ENCODE measurements around the gene FCHSD2.

- TF ChIP-seq CTCF (IDR thresholded peaks at IDR 0.05) (no peak), EP300 (IDR thresholded peaks at IDR 0.05) (no peak)
These were observed 190.9 kb downstream of the FCHSD2 start for GRCh38 chr11:72951193-72951592.

Measured in suprapubic skin (tissue), 3 donors.